GM12875 (cell line): ENCODE data around the gene FSTL1.

ENCODE experiments used
- H3K4me3 ChIP-seq: one replicate; pipeline ENCODE4 v1.5.1; 2011; ENCODE audit warnings: low read depth, low read length, control low read depth
- CTCF ChIP-seq: IDR thresholded peaks from 2 replicates; pipeline ENCODE4 v1.5.1; 2011; ENCODE audit warnings: low read depth, mild to moderate bottlenecking, control low read depth, inconsistent platforms, low read length, moderate library complexity, borderline replicate concordance; ENCODE audit not compliant: insufficient read depth

Gene FSTL1

GRCh38 chr3:120404876-120405275 lies 45.9 kb downstream of the FSTL1 start:
- no peak for TF ChIP-seq CTCF
- H3K4me3 ChIP-seq: no peak overlapping the region

GRCh38 chr3:120402257-120402656 lies 48.5 kb downstream of the FSTL1 start:
- no peak overlapping the region for H3K4me3 ChIP-seq
- TF ChIP-seq CTCF: no peak

- no peak overlapping the region for H3K4me3 ChIP-seq
- no peak for TF ChIP-seq CTCF
Observed at GRCh38 chr3:120399372-120399771, 51.4 kb downstream of the FSTL1 start.

GRCh38 chr3:120396469-120396868 lies 54.3 kb downstream of the FSTL1 start:
- TF ChIP-seq CTCF: no peak
- no peak overlapping the region for H3K4me3 ChIP-seq

GRCh38 chr3:120394347-120394746 lies 56.4 kb downstream of the FSTL1 start:
- no peak for TF ChIP-seq CTCF
- H3K4me3 ChIP-seq: no peak overlapping the region

- H3K4me3 ChIP-seq: no peak overlapping the region
- TF ChIP-seq CTCF: no peak
Observed at GRCh38 chr3:120393761-120394160, 57.0 kb downstream of the FSTL1 start.

- TF ChIP-seq CTCF: no peak
- H3K4me3 ChIP-seq: no peak overlapping the region
Observed at GRCh38 chr3:120393243-120393642, 57.5 kb downstream of the FSTL1 start.
